ENCODE results near the gene CTDP1.

The CTDP1 gene

GRCh38 chr18:79765491-79766245 is 86.1 kb downstream of the CTDP1 start:
- no peak for DNase-seq (ENCODE audit: low read depth in 2 of 2)

GRCh38 chr18:79766308-79766707 is 86.7 kb downstream of the CTDP1 start:
- DNase-seq (ENCODE audit: low read depth in 2 of 2): no peak

- DNase-seq (ENCODE audit: low read depth in 2 of 2): no peak
Measured at GRCh38 chr18:79768745-79769144, 89.1 kb downstream of the CTDP1 start.

GRCh38 chr18:79769698-79770500 is 90.3 kb downstream of the CTDP1 start:
- no peak for DNase-seq (ENCODE audit: low read depth in 2 of 2)

GRCh38 chr18:79770501-79770815 is 90.9 kb downstream of the CTDP1 start:
- DNase-seq (ENCODE audit: low read depth in 2 of 2): no peak

DNA sequence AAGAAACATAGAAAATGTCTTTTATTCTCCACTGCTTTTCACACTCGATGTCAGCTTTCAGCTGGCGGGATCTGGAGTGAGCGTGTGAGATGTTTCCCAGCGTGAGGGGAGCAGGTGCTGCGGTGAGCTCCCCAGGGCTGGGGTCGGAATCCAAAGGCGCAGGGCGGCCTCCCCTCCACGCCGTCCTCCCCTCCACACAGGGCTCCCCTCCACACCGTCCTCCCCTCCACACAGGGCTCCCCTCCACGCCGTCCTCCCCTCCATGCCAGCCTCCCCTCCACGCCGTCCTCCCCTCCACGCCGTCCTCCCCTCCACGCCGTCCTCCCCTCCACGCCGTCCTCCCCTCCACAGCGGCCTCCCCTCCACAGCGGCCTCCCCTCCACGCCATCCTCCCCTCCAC is 91.2 kb downstream of the CTDP1 start:
- DNase-seq (ENCODE audit: low read depth in 2 of 2): no peak

DNA sequence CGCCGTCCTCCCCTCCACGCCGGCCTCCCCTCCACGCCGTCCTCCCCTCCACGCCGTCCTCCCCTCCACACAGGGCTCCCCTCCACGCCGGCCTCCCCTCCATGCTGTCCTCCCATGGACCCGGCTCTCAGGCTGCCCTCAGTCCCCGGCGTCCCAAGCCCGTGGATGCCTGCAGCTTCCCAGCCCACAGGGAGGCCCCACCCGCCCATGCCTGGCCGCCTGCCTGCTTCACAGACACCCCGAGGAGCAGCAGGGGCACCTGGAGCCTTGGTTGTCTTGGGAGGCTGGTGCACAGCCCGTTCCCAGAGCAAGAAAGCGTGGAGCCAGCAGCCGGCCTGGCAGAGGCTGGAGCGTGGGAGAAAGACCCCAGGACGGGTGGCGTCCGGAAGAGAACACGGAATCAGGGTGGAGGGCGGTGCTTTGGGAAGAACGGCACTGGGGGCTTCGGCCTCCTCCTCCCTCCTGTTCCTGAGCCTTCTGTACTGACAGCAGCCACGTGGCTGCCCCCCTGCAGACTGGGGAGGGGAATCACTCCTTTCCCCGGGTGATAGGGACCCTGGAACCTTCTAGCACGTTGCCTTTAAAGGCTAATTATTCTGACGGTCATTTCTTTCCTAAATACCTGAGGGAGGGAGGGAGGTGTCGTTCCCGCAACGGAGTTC is 92.0 kb downstream of the CTDP1 start:
- no peak for DNase-seq (ENCODE audit: low read depth in 2 of 2)

- no peak for DNase-seq (ENCODE audit: low read depth in 2 of 2)
Measured at GRCh38 chr18:79772108-79772864, 92.7 kb downstream of the CTDP1 start.

GRCh38 chr18:79772865-79773696 is 93.5 kb downstream of the CTDP1 start:
- no peak for DNase-seq (ENCODE audit: low read depth in 2 of 2)

DNA sequence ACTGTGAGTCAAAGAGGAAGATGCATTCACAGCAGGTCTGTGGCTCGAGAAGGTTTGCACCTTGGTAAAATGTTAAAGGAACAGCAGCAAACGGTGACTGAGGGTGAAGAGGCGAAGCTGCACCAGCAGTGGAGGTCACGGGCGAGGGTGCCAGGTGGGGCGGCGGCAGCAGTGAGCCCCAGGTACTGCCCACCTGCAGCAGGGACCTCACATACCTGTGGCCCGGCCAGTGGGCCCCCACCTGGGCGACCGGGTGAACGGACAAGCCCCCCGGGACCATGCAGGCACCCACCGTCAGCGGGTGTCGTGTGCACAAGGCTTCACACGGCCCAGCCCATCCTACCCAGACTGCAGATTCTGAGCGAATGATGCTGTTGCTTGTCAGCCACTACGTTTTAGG is 94.5 kb downstream of the CTDP1 start:
- no peak for DNase-seq (ENCODE audit: low read depth in 2 of 2)

DNA sequence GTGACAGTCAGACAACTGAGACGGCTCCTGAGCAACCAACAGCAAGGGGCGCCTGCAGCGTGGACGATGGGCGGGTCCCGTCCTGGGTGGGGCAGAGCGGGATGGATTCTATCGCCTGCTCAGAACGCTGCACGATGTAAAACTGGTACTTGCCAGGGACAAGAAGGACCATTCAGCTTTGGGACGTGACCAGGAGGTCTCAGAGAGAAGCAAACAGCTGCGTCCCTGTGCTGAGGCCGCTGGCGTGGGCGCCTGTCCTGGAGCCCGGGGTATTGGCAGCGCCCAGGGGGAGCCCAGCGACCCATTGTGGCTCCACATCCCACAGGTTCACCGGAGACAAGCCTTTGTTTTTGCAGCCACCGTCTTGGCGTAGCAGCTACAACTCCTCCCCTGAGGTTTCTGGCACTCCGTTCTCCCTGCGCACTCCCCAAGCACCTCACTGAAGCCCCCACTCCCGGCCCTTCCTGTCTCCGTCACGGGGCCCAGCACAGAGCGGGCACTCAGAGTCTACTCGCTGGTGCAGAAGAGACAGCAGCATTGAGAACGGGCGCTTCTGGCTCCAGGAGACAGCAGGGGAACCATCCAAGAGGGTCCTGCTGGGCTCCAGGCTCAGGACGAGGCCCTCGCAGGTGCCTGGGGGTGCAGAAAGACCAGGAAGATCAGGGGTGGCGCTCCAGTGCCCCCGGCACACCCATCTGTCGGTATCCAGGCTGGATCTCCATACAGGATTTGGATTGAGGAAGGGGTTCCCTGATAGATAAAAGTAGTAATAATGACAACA is 96.0 kb downstream of the CTDP1 start:
- no peak for DNase-seq (ENCODE audit: low read depth in 2 of 2)

- no peak for DNase-seq (ENCODE audit: low read depth in 2 of 2)
Measured at GRCh38 chr18:79776674-79777073, 97.1 kb downstream of the CTDP1 start.

DNA sequence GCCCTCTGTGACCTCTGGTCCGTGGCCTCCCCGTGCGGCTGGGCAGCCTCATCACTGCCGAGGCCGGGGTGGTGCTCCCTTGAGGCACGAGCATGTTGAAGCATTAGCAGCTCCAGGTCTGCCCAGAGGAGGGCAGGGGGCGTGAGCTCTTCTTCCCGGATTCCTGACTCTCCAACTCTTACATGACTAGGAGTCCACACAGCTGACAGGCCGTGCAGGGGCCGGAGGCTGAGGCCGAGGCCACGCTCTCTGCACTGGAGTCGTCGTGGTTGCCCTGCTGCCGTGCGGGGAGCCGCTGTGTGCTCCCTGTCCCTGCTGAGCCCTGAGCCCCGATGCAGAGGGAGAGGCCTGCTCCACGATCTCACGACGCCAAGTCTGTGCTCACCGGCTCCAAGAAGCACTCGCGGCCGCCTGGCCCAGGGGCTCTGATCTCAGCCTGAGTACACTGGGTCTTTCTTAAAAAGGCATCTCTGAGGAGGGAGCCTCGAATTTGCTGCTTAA is 98.7 kb downstream of the CTDP1 start:
- no peak for DNase-seq (ENCODE audit: low read depth in 2 of 2)

- DNase-seq (ENCODE audit: low read depth in 2 of 2): no peak
Measured at GRCh38 chr18:79779021-79779699, 99.6 kb downstream of the CTDP1 start.

- DNase-seq (ENCODE audit: low read depth in 2 of 2): no peak
Measured at GRCh38 chr18:79779700-79780190, 100.1 kb downstream of the CTDP1 start.

DNA sequence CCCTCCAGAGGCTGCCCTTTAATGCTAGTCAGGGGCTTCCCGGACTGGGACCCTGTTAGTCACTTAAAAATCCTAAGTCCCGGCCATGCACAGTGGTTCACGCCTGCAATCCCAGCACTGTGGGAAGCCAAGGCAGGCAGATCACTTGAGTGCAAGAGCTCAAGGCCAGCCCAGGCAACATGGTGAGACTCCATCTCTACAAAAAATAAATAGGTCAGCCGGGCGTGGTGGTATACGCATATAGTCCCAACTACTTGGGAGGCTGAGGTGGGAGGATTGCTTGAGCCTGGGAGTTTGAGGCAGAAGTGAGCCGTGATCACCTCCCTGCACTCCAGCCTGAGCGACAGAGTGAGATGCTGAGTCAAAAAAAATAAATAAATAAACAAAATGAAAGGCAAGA is 100.9 kb downstream of the CTDP1 start:
- DNase-seq (ENCODE audit: low read depth in 2 of 2): no peak

GRCh38 chr18:79781331-79781941 is 101.8 kb downstream of the CTDP1 start:
- no peak for DNase-seq (ENCODE audit: low read depth in 2 of 2)

DNA sequence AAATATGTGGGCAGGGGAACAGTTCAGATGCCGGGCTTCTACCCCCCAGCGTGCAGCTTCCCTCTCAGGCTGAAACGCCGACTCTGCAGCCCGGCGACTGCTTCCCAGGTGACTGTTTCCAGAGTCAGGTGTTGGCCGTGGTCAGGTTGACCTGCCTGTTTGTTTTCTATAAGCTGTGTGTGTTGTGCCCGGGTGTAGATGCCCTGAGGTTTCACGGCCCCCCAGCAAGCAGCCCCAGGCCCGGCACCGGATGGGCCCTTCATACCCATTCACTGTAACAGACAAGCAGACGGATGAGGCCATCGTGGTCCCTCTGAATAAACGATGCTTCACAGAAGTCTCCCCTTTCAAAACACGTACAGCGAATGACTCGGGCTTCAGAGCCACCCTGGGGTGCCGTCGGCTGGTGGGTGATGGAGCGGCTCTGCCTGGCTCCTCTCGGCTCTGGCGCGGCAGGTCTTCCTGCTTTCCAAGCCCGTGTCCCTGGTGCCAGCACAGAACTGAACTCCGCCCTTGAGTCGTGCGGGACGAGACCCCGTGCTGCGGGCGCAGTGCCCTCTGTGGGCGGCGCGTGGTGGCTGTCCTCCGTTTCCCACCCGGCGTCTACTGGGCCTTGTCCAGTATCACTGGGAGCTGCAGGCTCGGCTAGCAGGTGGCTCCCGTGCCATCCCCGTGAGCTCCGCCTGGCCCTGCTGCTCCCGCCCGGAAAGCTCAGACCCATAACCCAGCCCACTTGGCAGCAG is 103.1 kb downstream of the CTDP1 start:
- no peak for DNase-seq (ENCODE audit: low read depth in 2 of 2)
